ENCODE measurements around the gene KANSL1.

DNA sequence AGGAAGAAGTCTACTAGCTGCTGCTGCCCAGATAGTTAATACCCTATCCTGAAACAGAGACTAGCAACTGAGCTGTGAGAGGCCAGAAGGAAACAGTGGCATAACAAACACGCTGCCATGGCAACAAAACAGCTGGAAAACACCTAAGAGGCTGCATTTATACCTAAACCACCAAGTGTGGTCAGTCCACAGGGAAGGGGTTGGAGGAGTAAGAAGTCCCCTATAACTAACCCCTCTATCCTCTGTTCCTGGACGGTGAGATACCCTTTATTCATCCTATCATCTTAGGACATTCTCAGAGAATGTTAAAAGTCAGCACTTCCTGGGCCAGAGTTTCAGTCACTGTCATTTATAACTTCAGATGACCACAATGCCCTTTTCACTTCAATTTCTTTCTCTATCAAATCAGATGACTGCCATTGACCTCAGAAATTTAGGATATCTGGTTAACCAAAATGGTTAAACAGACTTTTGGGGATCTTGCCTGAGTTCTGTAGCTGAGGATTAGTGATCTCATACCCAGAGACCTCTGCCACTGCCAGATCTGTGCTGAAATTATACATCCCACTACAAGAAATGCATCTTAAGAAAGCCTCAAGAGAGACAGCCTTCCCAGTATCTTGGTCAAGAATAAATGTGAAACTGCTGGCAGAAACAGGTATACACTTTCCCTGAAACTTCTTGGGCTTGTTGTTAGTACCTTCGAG, 158.0 kb downstream of the KANSL1 start:
- TF ChIP-seq POLR2A (IDR thresholded peaks at IDR 0.05; ENCODE audit: low read depth, low read length) = no peak
- no peak for TF ChIP-seq TAF1 (IDR thresholded peaks at IDR 0.05; ENCODE audit: borderline replicate concordance, low read depth, low read length)
- no peak for TF ChIP-seq POLR2AphosphoS5 (IDR thresholded peaks at IDR 0.05; ENCODE audit: low read depth, low read length)
